Measurements from ENCODE around the gene MARVELD2. TPM values are rescaled to one million over a fixed set of nuclear protein-coding genes. Genes with fewer than 3 reads are reported as not detected.

The MARVELD2 gene
- total RNA-seq, 1 experiment from 2014 or later, result 0.32 TPM

GRCh38 chr5:69416699-69417098, 1.8 kb downstream of the MARVELD2 start:
- Histone ChIP-seq H3K27me3 (replicated peaks; ENCODE audit: insufficient read depth, low read depth, low read length, poor library complexity) (no peaks in the 10 kb centered on the region), H3K4me3 (ENCODE audit: low read depth, low read length, poor library complexity, severe bottlenecking) (no peak overlapping the region), H3K4me1 (ENCODE audit: insufficient read depth, low read length, poor library complexity, severe bottlenecking) (no peaks in the 10 kb centered on the region), H3K36me3 (ENCODE audit: insufficient read depth, low read length, poor library complexity, severe bottlenecking) (peaks cover 13% of the 10 kb centered on the region), H3K9me3 (ENCODE audit: low read depth, low read length, poor library complexity, severe bottlenecking) (no peaks in the 10 kb centered on the region), H3K27ac (ENCODE audit: low read depth, low read length, poor library complexity, severe bottlenecking) (no peak overlapping the region)
- CTCF ChIA-PET, result no interaction called here
- POLR2A ChIA-PET (ENCODE audit: low non-redundant PET), result no interaction called here
- TF ChIP-seq CTCF (conservative IDR thresholded peaks at IDR 0.05; ENCODE audit: low read depth, low read length), result no peak
- TF ChIP-seq EZH2 (IDR thresholded peaks at IDR 0.05; ENCODE audit: borderline replicate concordance, low read depth, low read length, poor library complexity, severe bottlenecking), result no peak
- no TSS peak for BruUV-seq (replicated peaks)
- intact Hi-C loops (cut with micrococcal nuclease; ENCODE audit: unreplicated experiment), result no loop called here
- DNase-seq (ENCODE audit: low spot score), result no peak

- Histone ChIP-seq H3K9me3 (ENCODE audit: low read depth, low read length, poor library complexity, severe bottlenecking) (no peaks in the 10 kb centered on the region), H3K36me3 (ENCODE audit: insufficient read depth, low read length, poor library complexity, severe bottlenecking) (peaks cover 13% of the 10 kb centered on the region), H3K27ac (ENCODE audit: low read depth, low read length, poor library complexity, severe bottlenecking) (no peak overlapping the region), H3K27me3 (replicated peaks; ENCODE audit: insufficient read depth, low read depth, low read length, poor library complexity) (no peaks in the 10 kb centered on the region), H3K4me3 (ENCODE audit: low read depth, low read length, poor library complexity, severe bottlenecking) (no peak overlapping the region), H3K4me1 (ENCODE audit: insufficient read depth, low read length, poor library complexity, severe bottlenecking) (no peaks in the 10 kb centered on the region)
- TF ChIP-seq CTCF (conservative IDR thresholded peaks at IDR 0.05; ENCODE audit: low read depth, low read length) (no peak), EZH2 (IDR thresholded peaks at IDR 0.05; ENCODE audit: borderline replicate concordance, low read depth, low read length, poor library complexity, severe bottlenecking) (no peak)
- no TSS peak for BruUV-seq (replicated peaks)
- ChIA-PET POLR2A (ENCODE audit: low non-redundant PET) (no interaction called here), CTCF (no interaction called here)
- intact Hi-C loops (cut with micrococcal nuclease; ENCODE audit: unreplicated experiment), result no loop called here
- no peak for DNase-seq (ENCODE audit: low spot score)
Observed at GRCh38 chr5:69418554-69418953, 3.6 kb downstream of the MARVELD2 start.

GRCh38 chr5:69431424-69432303, 16.7 kb downstream of the MARVELD2 start:
- DNase-seq (ENCODE audit: low spot score), result no peak
- Histone ChIP-seq H3K4me1 (ENCODE audit: insufficient read depth, low read length, poor library complexity, severe bottlenecking) (peaks cover 6% of the 10 kb centered on the region), H3K9me3 (ENCODE audit: low read depth, low read length, poor library complexity, severe bottlenecking) (no peaks in the 10 kb centered on the region), H3K4me3 (ENCODE audit: low read depth, low read length, poor library complexity, severe bottlenecking) (no peak overlapping the region), H3K36me3 (ENCODE audit: insufficient read depth, low read length, poor library complexity, severe bottlenecking) (no peaks in the 10 kb centered on the region), H3K27me3 (replicated peaks; ENCODE audit: insufficient read depth, low read depth, low read length, poor library complexity) (no peaks in the 10 kb centered on the region), H3K27ac (ENCODE audit: low read depth, low read length, poor library complexity, severe bottlenecking) (no peak overlapping the region)
- no peak for TF ChIP-seq EZH2 (IDR thresholded peaks at IDR 0.05; ENCODE audit: borderline replicate concordance, low read depth, low read length, poor library complexity, severe bottlenecking)
- no peak for TF ChIP-seq CTCF (conservative IDR thresholded peaks at IDR 0.05; ENCODE audit: low read depth, low read length)
- intact Hi-C loops (cut with micrococcal nuclease; ENCODE audit: unreplicated experiment), result no loop called here
- ChIA-PET POLR2A (ENCODE audit: low non-redundant PET) (no interaction called here), CTCF (no interaction called here)
- BruUV-seq (replicated peaks), result no TSS peak
